DOHH2 (cell line): ENCODE data around the gene NAT10.

Experiments used
- H3F3A ChIP-seq: fragments of 200-600 bp; sonication (generic), shearing (Covaris generic); 2 replicates; pipeline ENCODE4 v1.6.0; 2016; ENCODE audit warnings: antibody characterized with exemption, mild to moderate bottlenecking; ENCODE audit not compliant: control insufficient read depth, insufficient read depth
- H3K27ac ChIP-seq: fragments of 200-600 bp; sonication (generic); 2 replicates; pipeline ENCODE4 v1.5.1; 2014; ENCODE audit warnings: low read depth, mild to moderate bottlenecking, low read length, moderate library complexity
- H3K27me3 ChIP-seq: fragments of 200-600 bp; sonication (generic); 2 replicates; pipeline ENCODE4 v1.6.1; 2014; ENCODE audit warnings: mild to moderate bottlenecking, low read length, mixed read lengths; ENCODE audit not compliant: control insufficient read depth
- H3K36me3 ChIP-seq: fragments of 200-600 bp; sonication (generic); 2 replicates; pipeline ENCODE4 v1.6.1; 2014; ENCODE audit warnings: mild to moderate bottlenecking, low read length, moderate library complexity, mixed read lengths; ENCODE audit not compliant: control insufficient read depth
- H3K4me1 ChIP-seq: fragments of 200-600 bp; sonication (generic); 2 replicates; pipeline ENCODE4 v1.6.1; 2014; ENCODE audit warnings: mild to moderate bottlenecking, low read length, mixed read lengths; ENCODE audit not compliant: control insufficient read depth
- H3K4me2 ChIP-seq: fragments of 200-600 bp; sonication (generic); 2 replicates; pipeline ENCODE4 v1.6.0; 2014; ENCODE audit warnings: mild to moderate bottlenecking, low read length, moderate library complexity
- H3K4me3 ChIP-seq: fragments of 200-600 bp; sonication (generic); 2 replicates; pipeline ENCODE4 v1.5.1; 2014; ENCODE audit warnings: mild to moderate bottlenecking, low read length, mixed read lengths
- H3K79me2 ChIP-seq: fragments of 200-600 bp; sonication (generic); 2 replicates; pipeline ENCODE4 v1.6.1; 2014; ENCODE audit warnings: mild to moderate bottlenecking, low read length, mixed read lengths; ENCODE audit not compliant: control insufficient read depth
- H3K9me2 ChIP-seq: fragments of 200-600 bp; sonication (generic); replicated peaks from 2 replicates; pipeline ENCODE4 v1.6.1; 2014; ENCODE audit warnings: mild to moderate bottlenecking, low read length, mixed read lengths; ENCODE audit not compliant: control insufficient read depth
- H3K9me3 ChIP-seq: fragments of 200-600 bp; sonication (generic); 2 replicates; pipeline ENCODE4 v1.6.1; 2014; ENCODE audit warnings: antibody characterized with exemption, low read length, mixed read lengths; ENCODE audit not compliant: control insufficient read depth, insufficient read depth
- H4K20me1 ChIP-seq: fragments of 200-600 bp; sonication (generic); 2 replicates; pipeline ENCODE4 v1.6.0; 2014; ENCODE audit warnings: low read depth, mild to moderate bottlenecking, antibody characterized with exemption, low read length, moderate library complexity; ENCODE audit not compliant: control insufficient read depth, insufficient read depth
- CTCF ChIP-seq: fragments of 200-600 bp; sonication (generic); IDR thresholded peaks from one replicate; pipeline ENCODE4 v1.5.1; 2014; ENCODE audit warnings: antibody characterized with exemption, mild to moderate bottlenecking, low read depth, low read length; ENCODE audit not compliant: poor library complexity, severe bottlenecking
- EZH2phosphoT487 ChIP-seq: fragments of 200-600 bp; sonication (generic); IDR thresholded peaks from 2 replicates; pipeline ENCODE4 v1.6.1; 2017; ENCODE audit warnings: borderline replicate concordance, mild to moderate bottlenecking, antibody characterized with exemption, low read length, moderate library complexity, mixed read lengths

Gene NAT10

GRCh38 chr11:34145073-34145472, 39.6 kb downstream of the NAT10 start:
- Histone ChIP-seq H3K4me3 (no peak overlapping the region), H3K4me2 (no peak overlapping the region)

GRCh38 chr11:34145847-34146381, 40.5 kb downstream of the NAT10 start:
- Histone ChIP-seq H3K27me3 (no peaks in the 10 kb centered on the region), H3K9me2 (no peaks in the 10 kb centered on the region), H3K4me3 (no peak overlapping the region), H4K20me1 (peaks cover 5% of the 10 kb centered on the region; the same call in 1 of the 2 replicates), H3K79me2 (no peaks in the 10 kb centered on the region), H3K4me1 (peaks cover 10% of the 10 kb centered on the region), H3K27ac (peak overlapping the region; percentile 39), H3K36me3 (peaks cover 98% of the 10 kb centered on the region), H3F3A (no peaks in the 10 kb centered on the region), H3K9me3 (no peaks in the 10 kb centered on the region), H3K4me2 (no peak overlapping the region)
- TF ChIP-seq EZH2phosphoT487 (no peak), CTCF (no peak)

More at GRCh38 chr11:34145073-34145472, 39.6 kb downstream of the NAT10 start:
- Histone ChIP-seq H3K79me2 (no peaks in the 10 kb centered on the region), H3K27me3 (no peaks in the 10 kb centered on the region), H3K36me3 (peaks cover 98% of the 10 kb centered on the region), H3K9me3 (no peaks in the 10 kb centered on the region), H3F3A (no peaks in the 10 kb centered on the region), H4K20me1 (no peaks in the 10 kb centered on the region), H3K27ac (no peak overlapping the region), H3K9me2 (no peaks in the 10 kb centered on the region), H3K4me1 (peaks cover 10% of the 10 kb centered on the region)
- no peak for TF ChIP-seq EZH2phosphoT487
- no peak for TF ChIP-seq CTCF

GRCh38 chr11:34146411-34146810, 41.0 kb downstream of the NAT10 start:
- Histone ChIP-seq H4K20me1 (peaks cover 5% of the 10 kb centered on the region; the same call in 1 of the 2 replicates), H3K36me3 (peaks cover 98% of the 10 kb centered on the region), H3K27ac (no peak overlapping the region), H3F3A (no peaks in the 10 kb centered on the region), H3K4me3 (no peak overlapping the region), H3K9me2 (no peaks in the 10 kb centered on the region), H3K9me3 (no peaks in the 10 kb centered on the region), H3K79me2 (no peaks in the 10 kb centered on the region), H3K4me2 (no peak overlapping the region), H3K4me1 (peaks cover 10% of the 10 kb centered on the region), H3K27me3 (no peaks in the 10 kb centered on the region)
- TF ChIP-seq CTCF: no peak
- TF ChIP-seq EZH2phosphoT487: no peak
